Fibroblast of villous mesenchyme (primary cell): ENCODE results near the gene EXTL1. TPM values are rescaled to one million over a fixed set of nuclear protein-coding genes. Genes with fewer than 3 reads are reported as not detected.
A peak's percentile ranks its signal among the peaks of the same experiment; 100 is the strongest.

ENCODE experiments used
- DNase-seq: peaks from one replicate; pipeline ENCODE4 v3.0.0-alpha.2; 2010; ENCODE audit warnings: low read depth
- H3K4me3 ChIP-seq: 2 replicates; pipeline ENCODE4 v1.5.1; 2011; ENCODE audit warnings: low read depth, mild to moderate bottlenecking, low read length
- CTCF ChIP-seq: IDR thresholded peaks from 2 replicates; pipeline ENCODE4 v1.5.1; 2012; ENCODE audit warnings: low read depth, mild to moderate bottlenecking, low read length; ENCODE audit not compliant: insufficient read depth
- total RNA-seq: library from RNA; depleted of rRNA; stranded (reverse); fragments of >200 nt; gene quantifications from 2 replicates; pipeline ENCODE4 v1.2.3, GENCODE V29; 2012

The EXTL1 gene
- total RNA-seq, 1 donor, result 6.0 TPM

- no peak for TF ChIP-seq CTCF
- no peak for DNase-seq
- no peak overlapping the region for H3K4me3 ChIP-seq
Observed at GRCh38 chr1:26075421-26076144, 54.0 kb downstream of the EXTL1 start.

GRCh38 chr1:26077524-26077923 is 55.9 kb downstream of the EXTL1 start:
- TF ChIP-seq CTCF, result no peak
- DNase-seq, result no peak
- H3K4me3 ChIP-seq, result no peak overlapping the region

GRCh38 chr1:26078286-26079177 is 57.0 kb downstream of the EXTL1 start:
- H3K4me3 ChIP-seq, result no peak overlapping the region
- peak; percentile 23 for DNase-seq
- no peak for TF ChIP-seq CTCF

GRCh38 chr1:26079178-26079563 is 57.6 kb downstream of the EXTL1 start:
- H3K4me3 ChIP-seq, result no peak overlapping the region
- no peak for TF ChIP-seq CTCF
- DNase-seq, result no peak

- DNase-seq, result no peak
- TF ChIP-seq CTCF, result no peak
- H3K4me3 ChIP-seq, result no peak overlapping the region
Observed at GRCh38 chr1:26079960-26080814, 58.6 kb downstream of the EXTL1 start.

- no peak for TF ChIP-seq CTCF
- DNase-seq, result no peak
- no peak overlapping the region for H3K4me3 ChIP-seq
Observed at GRCh38 chr1:26081267-26082019, 59.9 kb downstream of the EXTL1 start.
